GF-D8 (cell line): ENCODE results near the gene ITGB8.

Experiments
- DNase-seq: peaks from one replicate; lab custom pipeline; 2025; lab: John Stamatoyannopoulos, UW

The ITGB8 gene

DNA sequence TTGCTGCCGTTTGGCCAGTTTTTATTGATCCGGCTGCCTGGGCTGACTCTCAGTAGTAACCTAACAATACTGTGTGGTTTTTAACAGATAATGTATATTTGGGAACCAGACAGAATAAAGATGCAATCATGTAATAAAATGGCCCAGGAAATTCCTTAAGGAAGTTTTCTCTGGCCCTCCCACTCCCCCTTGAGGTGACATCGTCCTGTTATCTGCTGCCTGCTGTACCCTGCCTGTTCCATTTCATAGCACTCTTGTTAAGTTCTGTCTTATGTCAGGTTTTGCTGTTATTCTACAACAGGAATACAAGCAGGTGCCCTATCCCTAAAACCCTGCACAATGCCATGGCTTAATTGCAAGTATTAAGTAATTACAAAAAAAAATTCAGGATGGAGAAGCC is 12.5 kb downstream of the ITGB8 start:
- no peak for DNase-seq

DNA sequence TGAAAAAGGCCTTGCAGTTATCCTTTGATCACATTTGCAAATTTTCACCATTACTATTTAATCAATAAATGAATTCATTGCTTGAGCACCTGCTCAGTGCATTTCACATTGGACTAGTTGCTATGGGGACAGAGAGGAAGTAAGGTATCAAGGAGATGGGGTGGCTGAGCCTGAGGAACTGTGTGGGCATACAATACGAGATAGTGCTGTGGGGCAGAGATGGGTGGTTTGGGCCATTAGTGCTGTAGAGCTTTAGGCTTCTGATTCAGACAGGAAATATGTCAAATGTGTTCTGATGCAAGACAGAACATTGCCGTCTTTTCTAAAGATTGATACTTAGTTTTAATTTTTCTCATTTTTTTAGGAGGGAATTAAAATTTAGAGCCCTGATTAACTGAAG is 13.2 kb downstream of the ITGB8 start:
- DNase-seq, result no peak

DNA sequence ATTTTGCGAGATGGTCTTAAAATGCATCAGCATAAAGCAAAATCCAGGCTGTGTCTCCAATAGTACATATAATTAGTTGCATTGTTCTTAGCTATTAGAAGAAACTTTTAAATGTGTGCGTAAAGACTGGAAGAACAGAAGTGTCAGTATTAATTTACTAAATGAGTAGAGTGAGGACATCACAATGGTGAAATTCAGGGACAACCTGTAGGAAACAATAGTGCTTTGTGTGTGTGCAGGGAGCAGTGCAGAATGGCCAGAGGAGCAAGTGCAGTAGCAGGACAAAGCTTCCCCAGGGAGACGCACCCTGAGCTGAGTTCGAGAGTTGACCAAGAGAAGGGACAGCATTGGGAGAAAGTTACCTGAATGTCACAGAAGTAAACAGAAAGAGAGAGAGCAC is 13.7 kb downstream of the ITGB8 start:
- no peak for DNase-seq

DNA sequence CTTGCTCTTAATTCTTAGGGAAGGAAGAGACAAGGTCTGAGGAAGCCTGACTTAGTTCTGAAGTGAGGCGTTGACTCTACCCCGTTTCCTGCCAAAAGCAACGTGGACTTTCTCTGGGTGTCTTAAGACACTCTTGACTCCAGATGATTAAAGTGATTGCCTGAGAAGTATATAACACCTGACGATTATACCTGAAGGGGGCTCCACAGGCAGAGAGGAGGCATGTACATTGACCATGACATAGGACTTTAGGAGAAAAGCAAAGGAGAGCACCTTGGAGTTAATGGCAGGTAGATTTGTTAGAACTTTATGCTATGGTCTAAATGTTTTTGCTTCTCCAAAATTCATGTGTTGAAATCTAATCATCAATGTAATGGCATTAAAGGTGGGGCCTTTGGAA is 15.9 kb downstream of the ITGB8 start:
- no peak for DNase-seq

DNA sequence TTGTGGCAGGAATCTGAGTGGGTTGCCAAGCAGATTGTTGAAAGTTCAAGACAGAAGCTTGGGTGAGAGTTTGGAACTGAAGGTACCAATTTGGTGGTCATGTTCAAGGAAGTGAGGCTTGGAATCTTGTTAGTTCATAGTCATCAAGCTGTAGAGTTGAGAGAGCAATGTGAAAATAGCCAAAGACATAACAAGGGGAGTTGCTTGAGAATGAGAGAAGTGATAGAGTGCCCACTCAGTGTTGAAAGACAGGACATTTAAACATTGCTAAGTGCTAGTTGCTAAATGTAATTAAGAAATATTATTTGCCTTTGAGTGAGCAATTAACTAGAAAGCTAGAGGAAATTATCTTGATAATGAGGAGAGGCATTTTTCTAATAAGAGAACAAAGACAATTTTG is 17.0 kb downstream of the ITGB8 start:
- DNase-seq, result no peak

DNA sequence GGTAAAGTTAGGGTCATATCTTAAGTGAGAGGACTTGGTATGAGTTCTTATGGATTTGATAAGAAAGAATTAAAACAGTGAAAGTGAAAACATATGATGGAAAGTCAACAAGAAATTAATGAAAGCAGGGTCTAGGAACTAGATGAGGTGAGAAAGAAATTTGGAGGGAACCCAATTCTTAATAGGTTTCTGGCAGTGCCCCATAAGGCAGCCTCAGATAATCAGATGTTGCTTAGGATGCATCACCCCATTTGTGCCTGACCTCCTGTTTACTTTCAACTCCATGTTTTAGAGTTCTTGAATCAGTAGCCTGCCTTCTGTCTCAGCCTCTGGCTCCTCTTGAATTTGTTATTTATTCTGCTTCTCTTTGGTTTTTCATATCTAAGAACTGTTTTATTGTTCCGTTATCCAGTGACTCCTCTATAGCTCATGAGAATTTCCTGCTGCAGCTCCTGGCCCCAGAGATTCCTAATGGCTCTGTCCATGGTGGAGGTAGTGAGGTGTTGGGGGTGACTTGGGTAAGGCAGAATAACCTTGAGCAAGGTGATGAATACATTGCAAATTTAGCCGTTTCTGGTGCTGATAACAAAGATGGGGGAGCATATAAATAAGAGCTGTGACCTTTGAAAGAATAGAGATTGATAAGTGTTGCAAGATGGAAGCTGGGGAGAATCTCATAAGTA is 17.6 kb downstream of the ITGB8 start:
- no peak for DNase-seq

DNA sequence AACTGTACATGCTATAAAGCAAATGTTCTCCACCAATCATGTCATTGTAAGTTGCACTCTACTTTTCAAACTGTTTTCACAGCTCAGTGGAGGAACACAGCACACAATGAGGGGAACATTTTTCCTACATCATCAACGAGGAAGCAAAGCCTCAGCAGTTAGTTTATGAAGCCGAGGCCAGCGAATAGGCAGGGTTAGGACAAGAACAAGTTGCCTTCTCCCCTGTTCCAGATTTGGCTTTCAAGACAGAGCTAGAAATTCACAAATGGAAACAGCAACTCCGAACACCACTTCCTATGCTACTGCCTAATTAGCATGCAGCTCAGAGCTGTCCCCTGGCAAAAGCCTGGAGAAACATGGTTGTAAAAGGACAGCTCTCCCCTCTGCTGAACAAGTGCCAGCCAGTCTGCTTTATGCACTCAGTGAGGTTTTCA is 19.8 kb downstream of the ITGB8 start:
- no peak for DNase-seq

DNA sequence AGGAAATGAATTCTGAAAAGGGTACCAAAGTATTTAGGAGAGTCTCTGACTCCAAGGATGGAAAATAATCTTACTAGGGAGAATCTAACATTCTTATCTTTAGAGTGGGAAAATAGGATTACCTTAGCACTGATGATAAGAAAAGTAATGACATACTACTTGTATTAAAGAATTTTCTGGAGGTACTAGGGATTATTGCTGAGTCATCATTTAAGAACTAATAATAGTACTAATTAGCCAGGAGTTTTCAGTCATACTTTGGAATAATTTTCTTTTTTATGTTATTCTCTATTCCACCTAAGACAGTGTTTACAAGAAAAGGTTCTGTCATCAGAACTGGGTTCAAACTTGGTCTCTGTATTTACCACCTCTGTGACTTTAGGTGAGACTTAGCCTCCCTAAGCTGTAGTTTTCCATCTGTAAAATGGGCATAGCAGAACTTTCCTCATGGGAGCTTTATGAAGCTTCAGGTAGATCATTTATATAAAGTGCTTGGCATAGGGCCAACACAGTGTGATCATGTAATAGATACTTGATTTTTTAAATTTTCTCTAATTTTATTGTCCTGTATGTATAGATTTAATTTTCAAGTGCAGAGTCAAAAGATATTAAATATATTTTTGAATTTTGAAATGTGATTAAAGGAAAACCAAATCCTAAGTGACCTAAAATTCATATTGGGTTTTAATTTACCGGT is 20.4 kb downstream of the ITGB8 start:
- DNase-seq, result no peak

DNA sequence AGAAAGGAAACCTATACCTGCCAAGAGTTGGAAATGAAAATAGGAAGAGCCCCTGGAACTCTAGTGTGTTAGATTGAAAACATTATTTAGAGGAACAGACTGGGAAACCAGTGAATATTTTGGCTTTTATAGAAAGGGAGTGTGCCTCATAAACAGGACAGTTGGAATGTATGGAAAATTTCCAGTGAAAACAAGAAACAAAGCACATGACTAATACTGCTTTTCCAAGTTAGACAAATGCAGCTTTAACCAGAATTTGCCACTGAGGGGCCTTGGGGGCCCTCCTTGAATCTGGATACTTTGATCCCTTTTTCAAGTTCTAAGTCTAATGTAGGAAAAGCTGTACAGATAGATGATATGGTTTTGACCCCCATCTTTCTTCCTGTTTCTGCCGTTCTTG is 21.2 kb downstream of the ITGB8 start:
- no peak for DNase-seq

DNA sequence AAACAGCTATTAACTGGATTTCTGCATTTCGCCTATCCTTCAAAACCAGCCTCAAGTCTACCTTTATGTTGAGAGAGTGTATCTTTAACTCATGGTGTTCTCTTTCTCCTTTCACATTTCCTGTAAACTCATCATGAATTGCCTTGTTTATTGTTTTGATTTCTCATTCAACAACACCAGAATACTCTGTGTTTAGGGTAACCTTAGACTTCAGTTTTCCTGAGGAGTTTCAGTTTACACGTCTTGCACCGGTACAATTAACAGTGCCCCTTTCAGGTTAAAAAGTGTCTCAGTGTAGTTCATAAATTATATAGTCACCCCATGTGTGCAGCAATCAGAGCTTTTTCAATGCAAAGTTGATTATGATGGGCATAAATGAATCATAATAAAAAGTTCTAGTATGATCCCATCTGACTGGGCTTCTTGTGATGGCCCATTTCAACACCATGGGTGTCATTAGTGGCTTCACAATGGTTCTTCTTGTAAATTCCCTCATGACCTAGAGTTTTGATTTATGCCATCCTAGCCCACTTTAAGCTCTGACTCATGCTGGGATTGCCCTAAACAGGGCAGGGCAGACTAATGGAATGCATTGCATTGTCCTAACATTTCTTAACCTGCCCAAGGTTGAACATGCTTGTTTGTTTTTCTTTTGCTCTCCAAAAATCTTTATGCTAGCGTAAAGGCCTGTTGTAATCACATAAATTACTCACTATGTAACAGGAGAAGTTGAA is 22.0 kb downstream of the ITGB8 start:
- no peak for DNase-seq

DNA sequence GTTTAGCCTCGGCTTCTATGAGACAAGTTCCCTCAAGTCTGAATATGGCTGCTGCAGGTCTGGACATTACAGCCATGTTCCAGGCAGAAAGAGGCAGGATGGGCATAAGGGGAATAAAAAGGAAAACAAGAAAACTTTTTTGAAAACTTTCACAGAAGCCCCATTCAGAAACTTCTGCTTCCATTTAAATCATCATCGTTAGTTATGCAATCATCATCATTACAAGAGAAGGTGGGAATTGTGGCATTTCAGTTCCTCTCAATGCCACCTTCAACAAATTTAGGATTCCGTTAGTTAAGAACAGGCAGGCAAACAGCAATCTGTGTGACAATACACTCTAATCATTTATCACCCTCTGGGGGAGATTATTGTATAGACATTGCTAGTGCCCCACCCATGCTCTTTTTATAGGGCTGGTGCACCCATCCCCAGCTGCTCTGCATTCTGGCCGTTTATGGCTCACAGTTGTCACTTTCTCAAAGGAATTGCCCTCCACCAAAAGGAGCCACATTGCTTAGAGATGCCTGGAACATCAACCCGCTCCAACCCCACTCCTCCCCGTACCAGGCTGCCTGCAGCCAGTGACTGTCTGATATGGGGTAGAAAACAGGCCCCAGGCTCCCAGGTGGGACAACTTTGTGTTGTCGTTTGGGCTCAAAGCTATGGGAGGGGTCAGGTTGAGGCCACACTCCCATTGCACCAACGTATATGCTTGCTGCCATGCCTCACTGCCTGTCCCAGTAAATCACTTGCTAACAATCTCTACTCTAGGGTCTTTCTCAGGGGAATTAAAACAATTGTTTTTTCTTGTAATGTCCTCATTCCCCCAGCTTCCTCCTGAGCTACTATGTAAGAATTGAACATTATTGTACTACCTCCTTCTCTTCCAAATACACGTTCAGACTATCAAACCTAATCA is 24.2 kb downstream of the ITGB8 start:
- no peak for DNase-seq

DNA sequence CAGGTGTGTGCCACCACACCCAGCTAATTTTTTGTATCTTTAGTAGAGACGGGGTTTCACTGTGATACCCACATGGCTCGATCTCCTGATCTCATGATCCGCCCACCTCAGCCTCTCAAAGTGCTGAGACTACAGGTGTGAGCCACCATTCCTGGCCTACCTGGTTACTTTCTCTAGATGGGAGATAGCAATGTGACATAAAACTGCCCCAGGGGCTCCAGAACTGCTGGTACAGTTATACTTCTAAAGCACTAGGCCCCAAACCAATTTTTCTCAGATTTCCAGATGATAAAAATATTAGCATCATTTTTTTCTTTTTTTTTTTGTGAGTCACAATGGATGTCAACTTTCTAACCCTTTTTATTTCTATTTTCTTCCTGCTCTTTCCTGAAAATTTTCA is 27.4 kb downstream of the ITGB8 start:
- DNase-seq, result no peak

DNA sequence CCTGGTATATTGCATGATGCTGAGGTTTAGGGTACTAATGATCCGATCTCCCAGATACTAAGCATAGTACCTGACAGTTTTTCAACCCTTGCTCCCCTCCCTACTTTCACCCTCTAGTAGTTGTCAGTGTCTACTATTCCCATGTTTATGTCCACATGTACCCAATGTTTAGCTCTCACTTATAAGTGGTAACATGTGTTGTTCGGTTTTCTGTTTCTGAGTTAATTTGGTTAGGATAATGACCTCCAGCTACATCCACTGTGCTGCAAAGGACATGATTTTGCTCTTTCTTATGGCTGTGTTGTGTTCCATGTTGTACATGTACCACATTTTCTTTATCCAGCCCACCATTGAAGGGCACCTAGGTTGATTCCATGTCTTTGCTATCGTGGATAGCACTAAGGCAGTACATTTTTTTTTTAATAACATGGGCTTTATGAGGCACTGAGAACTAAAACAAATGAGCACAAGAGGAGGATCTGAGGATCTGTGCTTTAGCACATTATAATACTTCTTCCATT is 28.1 kb downstream of the ITGB8 start:
- no peak for DNase-seq

DNA sequence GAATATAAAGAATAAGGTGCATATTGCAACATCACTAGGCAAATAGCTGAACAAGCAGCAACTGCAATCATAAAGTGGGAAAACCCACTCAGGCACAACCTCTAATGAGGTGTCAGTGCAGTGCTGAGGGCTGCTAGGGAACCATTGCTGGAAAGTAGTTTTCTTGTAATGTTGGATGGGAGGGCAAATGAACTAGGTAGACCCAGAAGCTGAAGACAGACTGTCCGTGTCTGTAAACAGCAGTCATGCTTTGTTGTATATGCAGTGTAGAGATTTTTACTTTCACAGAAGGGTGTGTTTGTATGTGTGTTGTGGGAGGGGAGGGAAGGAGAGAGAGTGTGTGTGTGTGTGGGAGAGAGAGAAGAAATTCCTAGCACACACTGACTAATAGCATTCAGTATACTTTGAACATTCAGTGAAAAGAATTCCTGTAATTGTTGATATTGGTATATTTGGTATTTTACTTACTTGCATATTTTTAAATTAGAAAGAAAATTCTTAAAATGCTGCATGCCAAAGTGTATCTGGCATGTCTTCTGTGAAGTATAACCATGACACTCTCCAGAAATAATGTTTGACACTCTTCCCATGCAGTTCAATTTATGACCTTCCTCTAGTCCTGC is 28.8 kb downstream of the ITGB8 start:
- DNase-seq, result no peak

DNA sequence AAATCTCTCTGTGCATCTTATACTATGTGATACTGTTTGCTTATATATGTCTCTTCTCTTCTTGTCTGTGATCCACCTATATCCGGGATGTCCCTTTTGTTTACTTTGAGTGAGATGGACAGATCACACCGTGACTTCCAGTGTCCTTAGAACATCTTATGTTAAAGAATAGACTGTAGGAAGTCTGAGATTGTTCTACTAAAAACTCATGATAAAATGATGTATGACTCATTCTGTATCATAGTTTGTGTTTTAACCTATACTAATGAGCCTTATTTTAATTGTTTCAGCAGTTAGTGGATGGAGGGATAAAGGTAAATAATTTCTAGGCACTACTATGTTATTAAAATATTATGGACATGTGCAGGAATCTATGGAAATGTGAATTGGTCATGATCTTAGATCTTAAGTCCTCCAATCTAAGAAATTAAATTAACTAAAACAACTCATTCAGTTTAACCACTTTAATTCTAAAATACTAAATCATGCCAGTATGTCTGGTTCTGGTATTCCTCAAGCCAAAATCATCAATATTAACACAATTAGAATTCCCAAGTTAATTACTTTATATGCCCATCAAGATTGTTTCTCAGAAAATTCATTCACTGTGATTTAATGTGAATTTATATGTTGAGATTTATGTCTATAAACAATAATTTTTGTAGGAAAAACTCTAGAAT is 32.0 kb downstream of the ITGB8 start:
- no peak for DNase-seq

DNA sequence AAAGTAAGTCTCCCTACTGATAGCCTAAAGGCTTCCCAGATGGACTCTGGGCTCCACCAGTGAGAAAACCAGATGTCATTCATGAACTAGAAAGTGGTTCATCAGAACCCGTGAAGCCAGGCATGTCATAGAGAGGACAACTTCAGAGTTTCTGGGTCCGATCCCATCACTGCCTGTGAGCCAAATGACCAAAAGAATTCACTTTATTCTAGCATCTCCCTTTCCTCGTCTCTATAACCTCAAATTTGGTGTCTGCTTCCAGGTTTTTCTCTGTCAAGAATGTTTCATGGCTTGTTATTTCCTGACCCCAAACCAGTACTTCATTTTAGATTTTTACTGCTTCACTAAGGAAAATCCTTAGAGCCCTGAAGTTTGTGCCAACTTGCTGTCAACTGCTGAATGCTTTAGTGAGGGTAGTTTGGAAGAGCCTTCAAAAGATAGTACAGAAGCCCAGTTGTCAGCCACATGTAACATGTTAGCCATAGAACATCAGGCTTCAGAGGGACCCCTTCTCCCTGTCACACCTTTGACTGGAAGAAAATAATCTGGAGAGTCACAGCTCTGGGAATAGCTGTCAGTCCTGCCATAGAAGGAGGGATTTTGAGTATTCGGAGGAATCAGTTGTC is 34.0 kb downstream of the ITGB8 start:
- no peak for DNase-seq

DNA sequence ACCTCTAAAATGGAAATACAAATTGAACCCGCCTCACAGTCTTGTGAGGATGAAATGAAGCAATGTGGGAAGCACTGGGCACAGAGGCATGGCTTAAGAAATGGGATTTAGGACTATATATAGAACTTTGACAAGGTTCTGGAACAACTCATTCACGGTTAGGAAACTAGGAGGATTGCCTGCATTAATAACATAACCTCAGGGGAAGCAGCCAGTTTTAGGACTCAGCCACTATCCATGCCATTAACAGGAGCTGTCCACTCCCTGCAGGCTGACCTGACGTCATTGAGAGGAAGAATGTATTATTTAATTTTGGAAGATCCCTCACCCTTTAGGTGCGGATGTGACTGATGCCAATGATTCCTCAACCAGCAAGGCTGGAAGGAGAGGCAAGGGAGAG is 34.8 kb downstream of the ITGB8 start:
- DNase-seq, result no peak

DNA sequence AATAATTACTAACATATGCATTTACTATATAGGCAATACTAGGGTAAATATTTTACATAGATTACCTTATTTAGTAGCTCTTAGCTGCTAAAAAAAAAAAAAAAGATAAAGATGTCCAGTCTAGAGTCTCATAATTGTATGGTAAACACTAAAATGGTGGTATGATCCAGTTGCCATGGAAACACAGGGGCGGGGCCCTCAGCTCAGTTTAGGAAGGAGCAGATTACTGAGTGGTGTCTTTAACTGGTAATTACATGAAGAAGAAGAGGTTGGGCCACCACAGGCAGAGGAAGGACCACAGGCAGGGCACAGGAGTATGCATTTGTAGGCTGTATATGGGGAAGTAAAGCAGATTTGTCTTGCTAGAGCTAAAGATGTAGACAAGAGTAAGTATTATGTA is 43.7 kb downstream of the ITGB8 start:
- no peak for DNase-seq

DNA sequence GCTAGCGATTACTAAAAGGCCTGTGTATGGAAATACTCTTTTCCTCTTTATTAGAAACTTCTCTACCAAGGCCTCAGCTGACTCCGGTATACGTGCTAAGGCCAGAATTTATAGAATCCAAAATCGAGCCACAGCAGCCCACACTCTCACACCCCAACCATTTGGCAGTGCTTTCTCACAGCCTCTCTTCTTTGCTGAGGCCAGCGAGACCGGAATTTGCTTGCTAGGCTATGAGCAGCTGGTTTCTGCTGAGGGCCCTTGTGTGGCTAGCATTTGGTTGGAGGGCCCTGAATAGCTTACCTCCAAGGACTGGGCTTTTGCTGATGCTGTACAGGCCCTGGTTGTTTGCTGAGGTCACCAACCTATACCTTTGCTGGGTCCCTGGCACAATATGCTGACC is 46.1 kb downstream of the ITGB8 start:
- DNase-seq, result no peak

DNA sequence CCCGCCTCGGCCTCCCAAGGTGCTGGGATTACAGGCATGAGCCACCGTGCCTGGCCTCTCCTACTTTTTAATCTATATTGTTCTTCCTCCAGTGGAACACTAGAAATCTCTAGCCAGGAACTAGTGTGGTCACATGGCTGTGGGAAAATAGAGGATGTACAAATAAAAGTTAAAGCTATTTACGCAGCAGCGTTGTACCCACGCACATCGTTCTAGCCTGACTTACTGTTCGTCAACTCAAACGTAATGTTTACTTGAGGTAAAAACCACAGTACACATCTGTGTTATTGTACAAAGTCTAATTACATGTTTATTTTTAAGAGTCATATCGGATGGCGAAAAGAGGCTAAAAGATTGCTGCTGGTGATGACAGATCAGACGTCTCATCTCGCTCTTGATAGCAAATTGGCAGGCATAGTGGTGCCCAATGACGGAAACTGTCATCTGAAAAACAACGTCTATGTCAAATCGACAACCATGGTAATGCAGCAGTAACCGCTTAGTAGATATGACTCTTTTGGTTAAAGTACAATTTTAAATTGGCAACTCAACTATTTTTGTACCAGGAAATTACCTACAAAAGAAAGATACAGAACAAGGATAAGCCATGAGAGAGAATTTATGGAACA is 50.8 kb downstream of the ITGB8 start:
- no peak for DNase-seq
